ENCODE data around the gene SAYSD1. TPM values are rescaled to one million over a fixed set of nuclear protein-coding genes. Genes with fewer than 3 reads are reported as not detected.

The SAYSD1 gene
- total and polyA plus RNA-seq, 4 donors = 7.8 to 16.6 (median 10.1) TPM

Other genes with a start within 250 kb of the SAYSD1 start
- gene GLP1R, start 66.4 kb downstream of the SAYSD1 start, total RNA-seq = not detected
- not detected for gene GLP1R, start 66.4 kb downstream of the SAYSD1 start, polyA plus RNA-seq
- gene KCNK5, start 114.3 kb upstream of the SAYSD1 start, total RNA-seq = 1 to 10 TPM; 1.2 to 5.2 TPM
- 1 to 10 TPM in 1 of 2 donors, not detected in 1; 3.9 TPM for gene KCNK5, start 114.3 kb upstream of the SAYSD1 start, polyA plus RNA-seq
- gene KCNK17, start 199.2 kb upstream of the SAYSD1 start, total RNA-seq = 10 to 100 TPM in 1 of 2 donors, 1 to 10 TPM in 1; 1.6 to 10.4 TPM
- gene KCNK17, start 199.2 kb upstream of the SAYSD1 start, polyA plus RNA-seq = 10 to 100 TPM in 1 of 2 donors, 1 to 10 TPM in 1; 3.0 to 12.8 TPM
- not detected for gene KCNK16, start 207.5 kb upstream of the SAYSD1 start, total RNA-seq
- not detected for gene KCNK16, start 207.5 kb upstream of the SAYSD1 start, polyA plus RNA-seq

All from aorta (tissue), 4 donors.